ENCODE data around the gene SERPINH1.

Gene SERPINH1

DNA sequence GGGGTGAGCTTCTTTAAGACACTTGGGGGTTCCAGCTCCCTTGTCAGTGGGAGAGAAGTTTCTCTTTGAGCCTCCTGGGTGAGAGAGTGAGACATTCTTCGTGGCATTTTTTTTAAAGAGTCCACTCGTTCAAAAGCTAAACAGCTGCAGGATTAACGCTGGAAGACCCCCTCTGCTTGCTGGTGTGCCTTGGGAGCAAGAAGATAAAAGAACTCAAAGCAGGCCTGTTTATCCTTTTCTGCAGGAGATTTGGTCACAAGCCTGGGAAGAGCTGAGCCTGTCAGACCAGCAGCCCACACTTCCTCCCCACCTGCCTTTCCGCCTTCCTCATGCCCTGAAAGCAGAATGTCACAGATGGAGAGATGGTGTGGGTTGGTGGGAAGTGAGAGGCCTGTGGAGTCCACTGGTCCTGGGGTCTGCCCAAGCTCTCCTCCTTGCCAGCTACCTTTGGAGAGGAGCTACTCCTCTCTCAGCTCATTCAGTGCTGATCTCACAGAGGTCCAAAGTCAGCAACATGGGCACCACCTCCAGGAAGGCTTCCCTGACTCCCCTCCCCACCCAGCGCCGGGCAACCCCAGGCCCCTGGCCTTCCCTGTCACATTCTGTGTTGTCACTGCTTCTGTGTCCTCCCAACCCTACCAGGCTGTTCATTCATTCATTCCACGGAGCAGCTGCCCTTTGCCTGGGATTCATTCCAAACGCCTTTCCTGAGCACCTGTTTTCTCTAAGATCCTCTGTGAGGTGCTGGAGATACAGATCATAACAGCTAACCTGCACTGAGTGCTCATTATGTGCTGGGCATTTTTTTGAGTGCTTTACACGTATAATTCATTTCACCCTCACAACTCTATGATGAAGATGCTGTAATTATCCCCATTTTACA lies 43.0 kb upstream of the SERPINH1 start:
- Histone ChIP-seq H3K9me3 (no peaks in the 10 kb centered on the region), H3K27me3 (no peaks in the 10 kb centered on the region), H3K4me1 (no peaks in the 10 kb centered on the region), H3K36me3 (no peaks in the 10 kb centered on the region), H3K4me3 (ENCODE audit: low read depth, low read length) (no peak overlapping the region)
- TF ChIP-seq, protein P1, sequence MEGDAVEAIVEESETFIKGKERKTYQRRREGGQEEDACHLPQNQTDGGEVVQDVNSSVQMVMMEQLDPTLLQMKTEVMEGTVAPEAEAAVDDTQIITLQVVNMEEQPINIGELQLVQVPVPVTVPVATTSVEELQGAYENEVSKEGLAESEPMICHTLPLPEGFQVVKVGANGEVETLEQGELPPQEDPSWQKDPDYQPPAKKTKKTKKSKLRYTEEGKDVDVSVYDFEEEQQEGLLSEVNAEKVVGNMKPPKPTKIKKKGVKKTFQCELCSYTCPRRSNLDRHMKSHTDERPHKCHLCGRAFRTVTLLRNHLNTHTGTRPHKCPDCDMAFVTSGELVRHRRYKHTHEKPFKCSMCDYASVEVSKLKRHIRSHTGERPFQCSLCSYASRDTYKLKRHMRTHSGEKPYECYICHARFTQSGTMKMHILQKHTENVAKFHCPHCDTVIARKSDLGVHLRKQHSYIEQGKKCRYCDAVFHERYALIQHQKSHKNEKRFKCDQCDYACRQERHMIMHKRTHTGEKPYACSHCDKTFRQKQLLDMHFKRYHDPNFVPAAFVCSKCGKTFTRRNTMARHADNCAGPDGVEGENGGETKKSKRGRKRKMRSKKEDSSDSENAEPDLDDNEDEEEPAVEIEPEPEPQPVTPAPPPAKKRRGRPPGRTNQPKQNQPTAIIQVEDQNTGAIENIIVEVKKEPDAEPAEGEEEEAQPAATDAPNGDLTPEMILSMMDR (IDR thresholded peaks at IDR 0.05; ENCODE audit: low read depth, low read length): no peak
- no peak for DNase-seq

DNA sequence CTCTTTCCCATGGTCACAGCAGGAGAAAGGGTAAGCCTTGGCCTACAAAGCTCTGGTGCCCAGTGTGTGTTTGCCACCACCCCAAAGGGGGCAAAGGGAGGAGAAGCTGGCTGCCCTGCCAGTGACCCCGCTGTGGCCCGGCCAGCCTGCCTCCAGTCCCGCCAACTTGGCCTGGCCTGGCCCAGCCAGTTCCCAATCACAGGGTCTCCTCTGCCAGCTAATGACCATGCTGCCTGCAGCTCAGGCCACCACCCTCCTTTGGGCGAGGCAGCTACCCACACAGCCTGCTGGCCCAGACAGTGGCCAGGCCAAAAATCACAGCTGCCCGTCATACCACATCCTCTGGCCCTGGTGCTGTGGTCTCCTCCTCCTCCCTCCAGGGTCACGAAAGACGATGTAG lies 41.4 kb upstream of the SERPINH1 start:
- H3K4me1 ChIP-seq: no peaks in the 10 kb centered on the region
- no peak for DNase-seq
- no peak overlapping the region for H3K4me3 ChIP-seq (ENCODE audit: low read depth, low read length)
- TF ChIP-seq, protein P1 (IDR thresholded peaks at IDR 0.05; ENCODE audit: low read depth, low read length): no peak
- peaks cover 12% of the 10 kb centered on the region for H3K27me3 ChIP-seq
- no peaks in the 10 kb centered on the region for H3K36me3 ChIP-seq
- H3K9me3 ChIP-seq: no peaks in the 10 kb centered on the region

DNA sequence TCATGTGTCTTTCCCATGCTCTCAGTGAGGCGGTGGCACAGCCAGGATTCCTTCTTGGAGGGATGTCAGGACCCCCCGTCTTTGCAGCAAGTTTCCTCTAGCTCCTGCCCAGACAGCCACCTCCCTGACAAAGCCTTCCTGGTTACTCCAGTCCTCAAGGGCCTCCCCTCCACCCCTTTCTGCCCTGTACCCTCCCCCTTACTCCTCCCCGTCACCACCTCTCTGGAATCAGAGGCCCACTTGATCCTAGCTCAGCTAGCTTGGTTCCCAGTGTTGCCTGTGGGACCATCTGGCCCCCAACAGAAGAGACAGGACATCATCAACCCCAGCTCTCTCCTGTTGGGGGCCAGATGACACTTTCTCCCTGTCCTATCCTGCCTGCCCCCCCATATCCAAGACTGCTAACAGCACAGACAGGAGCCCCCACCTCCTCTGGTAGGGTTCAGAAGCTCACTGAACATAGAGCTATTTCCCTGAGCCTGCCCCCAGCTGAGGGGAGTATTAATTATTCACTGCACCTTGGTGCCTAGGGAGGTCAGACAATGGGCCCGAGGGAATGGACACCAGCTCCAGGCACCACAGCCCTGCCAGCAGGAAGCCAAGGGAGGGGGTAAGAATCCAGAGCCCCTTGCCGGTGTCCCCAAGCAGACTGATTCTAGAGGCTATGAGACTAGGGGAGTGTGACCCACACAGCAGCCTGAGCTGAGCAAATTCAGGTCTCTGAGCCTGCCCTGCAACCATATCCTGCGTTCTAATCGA lies 39.6 kb upstream of the SERPINH1 start:
- TF ChIP-seq, protein P1 (IDR thresholded peaks at IDR 0.05; ENCODE audit: low read depth, low read length): no peak
- no peak overlapping the region for H3K4me3 ChIP-seq (ENCODE audit: low read depth, low read length)

DNA sequence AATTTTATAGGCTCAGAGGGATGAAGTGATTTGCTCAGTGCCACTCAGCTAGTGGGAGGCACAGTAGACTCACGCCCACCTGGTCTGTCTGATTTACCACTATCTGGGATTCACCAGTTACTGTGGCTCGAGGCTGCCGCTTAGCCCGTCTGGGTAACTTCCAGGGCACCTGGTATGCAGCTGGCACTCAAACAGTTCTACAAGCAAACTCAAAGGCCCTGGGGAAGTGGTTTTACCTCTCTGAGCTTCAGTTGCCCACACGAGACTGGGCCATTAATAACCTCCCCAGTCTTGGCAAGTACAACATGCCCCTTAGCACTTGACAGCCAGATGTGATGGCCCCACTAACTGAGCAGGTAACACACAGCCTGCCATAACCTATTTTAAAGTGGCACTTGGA lies 38.9 kb upstream of the SERPINH1 start:
- DNase-seq: no peak
- no peaks in the 10 kb centered on the region for H3K4me1 ChIP-seq
- TF ChIP-seq, protein P1 (IDR thresholded peaks at IDR 0.05; ENCODE audit: low read depth, low read length): no peak

More for the DNA sequence above, 39.6 kb upstream of the SERPINH1 start:
- DNase-seq: no peak
- peaks cover 12% of the 10 kb centered on the region for H3K27me3 ChIP-seq
- no peaks in the 10 kb centered on the region for H3K36me3 ChIP-seq
- H3K9me3 ChIP-seq: no peaks in the 10 kb centered on the region
- no peaks in the 10 kb centered on the region for H3K4me1 ChIP-seq

DNA sequence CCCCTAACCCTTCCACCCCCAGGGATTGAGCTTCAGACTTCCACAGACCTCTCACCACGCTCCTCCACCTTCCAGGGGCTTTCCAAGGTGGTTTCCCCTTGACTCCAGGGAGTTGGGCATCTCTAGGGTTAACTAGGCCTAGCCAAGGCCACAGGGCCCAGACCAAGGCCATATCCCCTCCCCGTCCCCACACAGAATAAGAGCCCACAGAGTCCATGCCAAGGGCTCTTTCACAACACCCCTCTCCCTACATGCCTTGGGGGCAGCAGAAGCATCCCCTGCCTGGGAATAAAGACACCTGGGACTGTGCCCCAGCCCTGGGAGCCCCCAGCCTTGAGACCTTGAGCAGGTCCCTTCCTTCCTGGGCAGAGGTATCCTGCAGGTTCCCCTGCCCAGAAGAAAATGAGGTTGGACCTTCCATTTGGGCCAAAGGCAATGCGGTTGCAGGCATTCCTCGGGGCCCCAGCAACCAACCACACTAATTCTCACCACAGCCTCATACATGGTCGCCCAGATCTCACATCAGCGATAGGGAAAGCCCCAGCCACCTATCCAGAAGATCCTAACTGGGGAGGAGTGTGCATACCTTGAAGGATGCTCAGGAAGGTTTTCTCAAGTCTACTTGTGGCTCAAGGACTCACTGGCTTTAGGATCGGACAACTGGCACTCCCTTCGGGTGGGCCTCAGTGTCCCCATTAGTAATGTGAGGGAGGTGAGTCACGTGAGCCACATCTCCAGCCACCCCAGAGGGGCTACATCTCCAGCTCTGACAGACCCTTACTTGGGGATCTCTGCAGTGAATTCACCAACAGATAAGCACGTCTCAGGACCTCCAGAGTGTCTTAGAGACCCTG lies 38.0 kb upstream of the SERPINH1 start:
- no peak overlapping the region for H3K4me3 ChIP-seq (ENCODE audit: low read depth, low read length)
- H3K27me3 ChIP-seq: peaks cover 12% of the 10 kb centered on the region
- no peaks in the 10 kb centered on the region for H3K4me1 ChIP-seq
- DNase-seq: no peak
- H3K9me3 ChIP-seq: no peaks in the 10 kb centered on the region
- TF ChIP-seq, protein P1 (IDR thresholded peaks at IDR 0.05; ENCODE audit: low read depth, low read length): no peak
- no peaks in the 10 kb centered on the region for H3K36me3 ChIP-seq

More for the DNA sequence above, 38.9 kb upstream of the SERPINH1 start:
- H3K9me3 ChIP-seq: no peaks in the 10 kb centered on the region
- peaks cover 12% of the 10 kb centered on the region for H3K27me3 ChIP-seq
- no peaks in the 10 kb centered on the region for H3K36me3 ChIP-seq
- H3K4me3 ChIP-seq (ENCODE audit: low read depth, low read length): no peak overlapping the region
